Neural cell (in vitro differentiated cells): Measurements from ENCODE around the gene ZCCHC10. TPM values are rescaled to one million over a fixed set of nuclear protein-coding genes. Genes with fewer than 3 reads are reported as not detected.
"Not testable (repeated sequence)": the region's sequence is repeated elsewhere in the genome, so short reads cannot be mapped to it uniquely, and the experiment has no call there.

ENCODE experiments used
- H2AFZ ChIP-seq: fragments of 200-600, 300-800 bp; sonication (generic), shearing (Covaris generic); 2 replicates; pipeline ENCODE4 v1.6.0; 2014; ENCODE audit warnings: low read depth, mild to moderate bottlenecking, antibody characterized with exemption, low read length, moderate library complexity
- H3F3A ChIP-seq: fragments of 200-600 bp; shearing (Covaris generic); 2 replicates; pipeline ENCODE4 v1.6.1; 2016; ENCODE audit warnings: mild to moderate bottlenecking, moderate library complexity, mixed read lengths, antibody characterized with exemption, low read length; ENCODE audit not compliant: insufficient read depth, poor library complexity, severe bottlenecking
- H3K27ac ChIP-seq: fragments of 200-600, 300-800 bp; sonication (generic), shearing (Covaris generic); 2 replicates; pipeline ENCODE4 v1.5.1; 2014; ENCODE audit warnings: mild to moderate bottlenecking, low read length, moderate library complexity
- H3K27me3 ChIP-seq: fragments of 300-800, 200-600 bp; sonication (generic), shearing (Covaris generic); 2 replicates; pipeline ENCODE4 v1.6.0; 2014; ENCODE audit warnings: mild to moderate bottlenecking, low read depth, low read length, moderate library complexity; ENCODE audit not compliant: insufficient read depth
- H3K36me3 ChIP-seq: fragments of 300-800, 200-600 bp; sonication (generic), shearing (Covaris generic); 2 replicates; pipeline ENCODE4 v1.5.1; 2014; ENCODE audit warnings: mild to moderate bottlenecking, antibody characterized with exemption, low read length, moderate library complexity; ENCODE audit not compliant: insufficient read depth
- H3K4me2 ChIP-seq: fragments of 300-800, 200-600 bp; sonication (generic), shearing (Covaris generic); 2 replicates; pipeline ENCODE4 v1.6.0; 2014; ENCODE audit warnings: mild to moderate bottlenecking, low read length
- H3K4me3 ChIP-seq: fragments of 300-800, 200-600 bp; sonication (generic), shearing (Covaris generic); 2 replicates; pipeline ENCODE4 v1.5.1; 2014; ENCODE audit warnings: mild to moderate bottlenecking, low read length, moderate library complexity
- H3K79me2 ChIP-seq: fragments of 200-600 bp; shearing (Covaris generic); replicated peaks from 2 replicates; pipeline ENCODE4 v1.6.0; 2014; ENCODE audit warnings: mild to moderate bottlenecking, low read length, moderate library complexity; ENCODE audit not compliant: insufficient read depth
- H3K9ac ChIP-seq: fragments of 300-800, 200-600 bp; sonication (generic), shearing (Covaris generic); 2 replicates; pipeline ENCODE4 v1.6.1; 2016; ENCODE audit warnings: mild to moderate bottlenecking, low read length, mixed read lengths
- H3K9me2 ChIP-seq: fragments of 200-600 bp; shearing (Covaris generic); 2 replicates; pipeline ENCODE4 v1.6.1; 2016; ENCODE audit warnings: mild to moderate bottlenecking, low read length, mixed read lengths; ENCODE audit not compliant: insufficient read depth
- H3K9me3 ChIP-seq: fragments of 200-600, 300-800 bp; sonication (generic), shearing (Covaris generic); 2 replicates; pipeline ENCODE4 v1.6.1; 2016; ENCODE audit warnings: mild to moderate bottlenecking, mixed run types, low read length, moderate library complexity, mixed read lengths
- H4K20me1 ChIP-seq: fragments of 200-600 bp; shearing (Covaris generic); 2 replicates; pipeline ENCODE4 v1.6.1; 2016; ENCODE audit warnings: mild to moderate bottlenecking, mixed run types; ENCODE audit not compliant: insufficient read depth
- CTCF ChIP-seq: fragments of 450-650 bp; IDR thresholded peaks from 2 replicates; pipeline ENCODE4 v1.5.1; 2014; ENCODE audit warnings: antibody characterized with exemption, mild to moderate bottlenecking, moderate library complexity; ENCODE audit not compliant: poor library complexity, severe bottlenecking
- EP300 ChIP-seq: fragments of 450-650 bp; conservative IDR thresholded peaks from 2 replicates; pipeline ENCODE4 v1.6.1; 2014; ENCODE audit warnings: antibody characterized with exemption, mild to moderate bottlenecking, moderate library complexity; ENCODE audit not compliant: poor library complexity, severe bottlenecking
- EZH2 ChIP-seq: fragments of 200-600, 300-800 bp; shearing (Covaris generic), sonication (generic); IDR thresholded peaks from 2 replicates; pipeline ENCODE4 v1.6.1; 2014; ENCODE audit warnings: antibody characterized with exemption, low read length, borderline replicate concordance, mild to moderate bottlenecking; ENCODE audit not compliant: insufficient read depth, poor library complexity, severe bottlenecking
- MXI1 ChIP-seq: fragments of 450-650 bp; conservative IDR thresholded peaks from 2 replicates; pipeline ENCODE4 v1.6.1; 2014; ENCODE audit warnings: antibody characterized with exemption, mild to moderate bottlenecking; ENCODE audit not compliant: poor library complexity, severe bottlenecking
- POLR2AphosphoS5 ChIP-seq: IDR thresholded peaks from 2 replicates; pipeline ENCODE4 v1.6.1; 2012
- RAD21 ChIP-seq: fragments of 450-650 bp; conservative IDR thresholded peaks from 2 replicates; pipeline ENCODE4 v1.6.1; 2014; ENCODE audit warnings: antibody characterized with exemption, mild to moderate bottlenecking, moderate library complexity
- REST ChIP-seq: IDR thresholded peaks from 2 replicates; pipeline ENCODE4 v1.6.1; 2012; ENCODE audit warnings: borderline replicate concordance
- SMC3 ChIP-seq: fragments of 450-650 bp; conservative IDR thresholded peaks from 2 replicates; pipeline ENCODE4 v1.6.1; 2014; ENCODE audit warnings: antibody characterized with exemption, mild to moderate bottlenecking, moderate library complexity; ENCODE audit not compliant: poor library complexity
- TAF1 ChIP-seq: IDR thresholded peaks from 2 replicates; pipeline ENCODE4 v1.6.1; 2012; ENCODE audit warnings: low read depth
- polyA plus RNA-seq: library from polyadenylated mRNA; depleted of rRNA; stranded (reverse); fragments of >200 nt; gene quantifications from 2 replicates; pipeline ENCODE4 v1.2.3, GENCODE V29; 2014

The ZCCHC10 gene
- polyA plus RNA-seq, 1 donor from 2014 or later, result 68.0 TPM

GRCh38 chr5:132987531-132988408 lies 38.6 kb downstream of the ZCCHC10 start:
- Histone ChIP-seq H2AFZ (no peak overlapping the region), H3K4me2 (no peak overlapping the region), H3K9me3 (no peaks in the 10 kb centered on the region), H3F3A (no peaks in the 10 kb centered on the region), H3K36me3 (no peaks in the 10 kb centered on the region), H3K9ac (no peak overlapping the region), H4K20me1 (no peaks in the 10 kb centered on the region), H3K4me3 (no peak overlapping the region), H3K79me2 (no peaks in the 10 kb centered on the region), H3K27ac (no peak overlapping the region), H3K27me3 (no peaks in the 10 kb centered on the region), H3K9me2 (no peaks in the 10 kb centered on the region)
- no peak for TF ChIP-seq REST
- TF ChIP-seq EZH2, result no peak
- no peak for TF ChIP-seq SMC3
- TF ChIP-seq TAF1, result no peak
- no peak for TF ChIP-seq POLR2AphosphoS5
- TF ChIP-seq RAD21, result no peak
- no peak for TF ChIP-seq CTCF
- no peak for TF ChIP-seq MXI1
- TF ChIP-seq EP300, result no peak

- H3K27me3 ChIP-seq, H3K36me3 ChIP-seq, H3K9ac ChIP-seq, H3K27ac ChIP-seq, H3K9me2 ChIP-seq, H4K20me1 ChIP-seq, H3F3A ChIP-seq, H3K4me3 ChIP-seq, H3K79me2 ChIP-seq, H3K4me2 ChIP-seq, H3K9me3 ChIP-seq, H2AFZ ChIP-seq: not testable (repeated sequence)
These were observed 43.4 kb downstream of the ZCCHC10 start for GRCh38 chr5:132982971-132983370.
